ENCODE measurements around the gene TDRD9.

Gene TDRD9

DNA sequence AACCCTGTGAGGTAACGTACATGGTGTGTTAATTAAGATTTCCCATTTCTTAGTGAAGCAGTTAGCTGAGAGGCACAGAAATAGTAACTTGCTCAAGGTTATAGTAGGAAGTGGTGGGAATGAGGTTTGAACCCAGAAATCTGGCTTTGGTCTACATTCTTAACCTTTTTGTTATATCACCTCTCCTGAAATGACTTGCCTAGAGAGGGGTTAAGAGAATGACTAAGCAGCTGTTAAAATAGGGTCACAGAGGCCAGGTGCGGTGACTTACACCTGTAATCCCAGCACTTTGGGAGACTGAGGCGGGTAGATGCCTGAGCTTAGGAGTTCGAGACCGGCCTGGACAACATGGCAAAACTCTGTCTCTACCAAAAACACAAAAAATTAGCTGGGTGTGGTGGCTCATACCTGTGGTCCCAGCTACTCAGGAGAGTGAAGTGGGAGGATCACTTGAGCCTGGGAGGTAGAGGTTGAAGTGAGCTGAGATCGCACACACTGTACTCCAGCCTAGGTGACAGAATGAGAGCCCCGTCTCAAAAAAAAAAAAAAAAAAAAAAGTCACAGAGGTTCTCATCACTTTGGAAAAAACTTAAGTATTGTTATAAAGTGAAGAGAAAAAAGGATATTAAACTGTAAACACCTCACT is 71.7 kb downstream of the TDRD9 start:
- TF ChIP-seq, protein P1, sequence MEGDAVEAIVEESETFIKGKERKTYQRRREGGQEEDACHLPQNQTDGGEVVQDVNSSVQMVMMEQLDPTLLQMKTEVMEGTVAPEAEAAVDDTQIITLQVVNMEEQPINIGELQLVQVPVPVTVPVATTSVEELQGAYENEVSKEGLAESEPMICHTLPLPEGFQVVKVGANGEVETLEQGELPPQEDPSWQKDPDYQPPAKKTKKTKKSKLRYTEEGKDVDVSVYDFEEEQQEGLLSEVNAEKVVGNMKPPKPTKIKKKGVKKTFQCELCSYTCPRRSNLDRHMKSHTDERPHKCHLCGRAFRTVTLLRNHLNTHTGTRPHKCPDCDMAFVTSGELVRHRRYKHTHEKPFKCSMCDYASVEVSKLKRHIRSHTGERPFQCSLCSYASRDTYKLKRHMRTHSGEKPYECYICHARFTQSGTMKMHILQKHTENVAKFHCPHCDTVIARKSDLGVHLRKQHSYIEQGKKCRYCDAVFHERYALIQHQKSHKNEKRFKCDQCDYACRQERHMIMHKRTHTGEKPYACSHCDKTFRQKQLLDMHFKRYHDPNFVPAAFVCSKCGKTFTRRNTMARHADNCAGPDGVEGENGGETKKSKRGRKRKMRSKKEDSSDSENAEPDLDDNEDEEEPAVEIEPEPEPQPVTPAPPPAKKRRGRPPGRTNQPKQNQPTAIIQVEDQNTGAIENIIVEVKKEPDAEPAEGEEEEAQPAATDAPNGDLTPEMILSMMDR (IDR thresholded peaks at IDR 0.05; ENCODE audit: insufficient read depth, low read length, poor library complexity, severe bottlenecking) = no peak
- Histone ChIP-seq H3K36me3 (ENCODE audit: control insufficient read depth, insufficient read depth, low read length) (no peaks in the 10 kb centered on the region), H3K4me3 (replicated peaks; ENCODE audit: low read depth, low read length) (no peak overlapping the region), H3K27me3 (replicated peaks; ENCODE audit: control insufficient read depth, insufficient read depth, low read length) (no peaks in the 10 kb centered on the region)
- no peak for DNase-seq (ENCODE audit: extremely low read depth, insufficient read length)

DNA sequence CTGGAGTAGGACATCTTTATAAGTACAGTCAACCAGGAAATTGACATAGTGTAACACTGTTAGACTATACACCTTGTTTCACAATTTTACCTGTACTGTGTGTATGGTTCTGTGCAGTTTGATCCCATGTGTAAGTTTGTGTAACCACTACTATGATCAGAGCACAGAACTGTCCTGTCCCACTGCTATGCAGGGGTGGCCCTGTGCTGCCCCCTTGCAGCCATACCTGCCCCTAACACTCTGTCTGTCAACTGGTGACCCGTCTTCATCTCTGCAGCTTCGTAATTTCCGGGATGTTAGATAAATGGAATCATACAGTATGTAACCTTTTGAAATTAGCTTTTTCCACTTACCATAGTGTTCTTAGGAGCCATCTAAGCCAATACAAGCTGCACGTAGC is 72.7 kb downstream of the TDRD9 start:
- TF ChIP-seq, protein P1 (IDR thresholded peaks at IDR 0.05; ENCODE audit: insufficient read depth, low read length, poor library complexity, severe bottlenecking) = no peak
- no peak for DNase-seq (ENCODE audit: extremely low read depth, insufficient read length)
- Histone ChIP-seq H3K4me3 (replicated peaks; ENCODE audit: low read depth, low read length) (no peak overlapping the region), H3K36me3 (ENCODE audit: control insufficient read depth, insufficient read depth, low read length) (no peaks in the 10 kb centered on the region), H3K27me3 (replicated peaks; ENCODE audit: control insufficient read depth, insufficient read depth, low read length) (no peaks in the 10 kb centered on the region)

DNA sequence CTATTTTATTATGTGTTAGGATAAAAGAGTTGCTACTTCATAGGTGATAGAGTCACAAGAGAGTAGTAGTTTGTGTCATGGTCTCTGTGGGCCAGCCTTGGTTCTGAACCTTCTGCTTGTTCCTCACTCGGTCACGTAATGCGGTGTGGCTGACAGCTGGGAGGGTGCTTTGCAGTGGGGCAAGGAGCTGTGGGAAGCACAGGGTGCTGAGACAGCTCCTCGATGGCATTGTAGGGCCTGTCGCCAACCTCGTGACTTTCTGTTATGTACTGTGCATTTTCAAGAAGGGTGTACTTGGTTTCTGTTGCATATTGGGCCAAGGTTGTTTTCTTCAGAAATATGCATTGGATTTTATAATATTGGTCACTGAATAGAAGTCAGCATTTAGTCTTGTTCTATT is 75.4 kb downstream of the TDRD9 start:
- TF ChIP-seq, protein P1 (IDR thresholded peaks at IDR 0.05; ENCODE audit: insufficient read depth, low read length, poor library complexity, severe bottlenecking) = no peak
- DNase-seq (ENCODE audit: extremely low read depth, insufficient read length) = no peak
- Histone ChIP-seq H3K36me3 (ENCODE audit: control insufficient read depth, insufficient read depth, low read length) (no peaks in the 10 kb centered on the region), H3K27me3 (replicated peaks; ENCODE audit: control insufficient read depth, insufficient read depth, low read length) (no peaks in the 10 kb centered on the region), H3K4me3 (replicated peaks; ENCODE audit: low read depth, low read length) (no peak overlapping the region)

DNA sequence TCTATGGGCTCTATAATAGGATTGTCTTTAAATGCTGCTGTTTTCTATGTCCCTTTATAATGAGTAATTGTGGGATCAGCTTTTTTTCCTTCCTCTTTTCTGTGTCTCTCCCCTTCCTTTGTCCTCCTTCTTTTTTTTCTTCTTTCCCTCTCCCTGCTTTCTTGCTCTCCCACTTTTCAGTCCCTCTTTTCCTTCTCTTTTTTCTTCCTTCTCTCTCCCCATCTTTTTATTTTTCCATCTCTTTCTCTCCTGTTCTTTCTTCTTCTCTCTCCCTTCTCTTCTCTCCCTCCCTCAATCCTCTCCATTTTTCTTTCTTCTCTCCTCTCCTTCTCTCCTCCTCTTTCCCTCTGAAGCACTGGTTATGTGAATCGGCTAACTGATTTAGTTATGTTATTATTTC is 76.6 kb downstream of the TDRD9 start:
- Histone ChIP-seq H3K36me3 (ENCODE audit: control insufficient read depth, insufficient read depth, low read length) (no peaks in the 10 kb centered on the region), H3K4me3 (replicated peaks; ENCODE audit: low read depth, low read length) (no peak overlapping the region), H3K27me3 (replicated peaks; ENCODE audit: control insufficient read depth, insufficient read depth, low read length) (no peaks in the 10 kb centered on the region)
- TF ChIP-seq, protein P1 (IDR thresholded peaks at IDR 0.05; ENCODE audit: insufficient read depth, low read length, poor library complexity, severe bottlenecking) = no peak
- DNase-seq (ENCODE audit: extremely low read depth, insufficient read length) = no peak

DNA sequence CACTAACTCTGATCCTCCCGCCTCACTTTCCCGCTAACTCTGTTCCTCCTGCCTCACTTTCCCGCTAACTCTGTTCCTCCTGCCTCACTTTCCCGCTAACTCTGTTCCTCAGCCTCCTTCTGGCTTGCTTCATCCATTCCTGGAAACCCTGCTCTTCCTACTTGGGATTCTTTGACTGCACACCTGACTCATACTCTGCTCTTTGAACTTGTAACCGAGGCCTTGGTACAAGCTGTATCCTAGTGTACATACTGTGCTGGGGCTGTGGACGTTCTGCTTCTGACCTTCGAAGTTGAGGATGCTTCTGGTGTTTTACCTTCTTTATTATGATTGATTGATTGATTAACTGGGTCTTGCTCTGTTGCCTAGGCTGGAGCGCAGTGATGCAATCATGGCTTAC is 77.2 kb downstream of the TDRD9 start:
- DNase-seq (ENCODE audit: extremely low read depth, insufficient read length) = no peak

More for the DNA sequence above, 77.2 kb downstream of the TDRD9 start:
- TF ChIP-seq, protein P1 (IDR thresholded peaks at IDR 0.05; ENCODE audit: insufficient read depth, low read length, poor library complexity, severe bottlenecking) = no peak
- Histone ChIP-seq H3K4me3 (replicated peaks; ENCODE audit: low read depth, low read length) (no peak overlapping the region), H3K27me3 (replicated peaks; ENCODE audit: control insufficient read depth, insufficient read depth, low read length) (no peaks in the 10 kb centered on the region), H3K36me3 (ENCODE audit: control insufficient read depth, insufficient read depth, low read length) (no peaks in the 10 kb centered on the region)

Measured in GM06990 (cell line).